BJ (cell line): Measurements from ENCODE around the gene KLHL29. TPM values are rescaled to one million over a fixed set of nuclear protein-coding genes. Genes with fewer than 3 reads are reported as not detected.

ENCODE experiments used
- CTCF ChIA-PET: fragments of 350-600 bp; formaldehyde crosslinking; extraction: SDS; loops from one replicate; lab custom pipeline; 2021; ENCODE audit warnings: antibody characterized with exemption, inconsistent platforms; lab: Yijun Ruan, JAX
- POLR2A ChIA-PET: fragments of 300-600 bp; sonication (Branson Sonifier 250); formaldehyde crosslinking; extraction: SDS; loops from one replicate; lab custom pipeline; 2021; ENCODE audit warnings: antibody characterized with exemption; lab: Charles Lee
- DNase-seq: peaks from one replicate; pipeline ENCODE4 v3.0.0-alpha.2; 2011; ENCODE audit warnings: low read depth
- H3K27me3 ChIP-seq: 2 replicates; pipeline ENCODE4 v1.6.0; 2011; ENCODE audit warnings: low read length; ENCODE audit not compliant: control insufficient read depth, insufficient read depth
- H3K36me3 ChIP-seq: 2 replicates; pipeline ENCODE4 v1.5.1; 2011; ENCODE audit warnings: low read length; ENCODE audit not compliant: control insufficient read depth, insufficient read depth
- H3K4me3 ChIP-seq: 2 replicates; pipeline ENCODE4 v1.5.1; 2011; ENCODE audit warnings: low read depth, mild to moderate bottlenecking, control low read depth, low read length
- polyA plus RNA-seq: library from polyadenylated mRNA; depleted of rRNA; stranded (reverse); fragments of >200 nt; gene quantifications from 2 replicates; pipeline ENCODE4 v1.2.3, GENCODE V29; 2011
- TF ChIP-seq, protein P1 (sequence below): IDR thresholded peaks from 2 replicates; pipeline ENCODE4 v1.5.1; 2011; ENCODE audit warnings: low read depth, mild to moderate bottlenecking, control low read depth, inconsistent platforms, low read length, moderate library complexity; ENCODE audit not compliant: insufficient read depth

KLHL29 gene
- polyA plus RNA-seq, 1 experiment, result 10.0 TPM

DNA sequence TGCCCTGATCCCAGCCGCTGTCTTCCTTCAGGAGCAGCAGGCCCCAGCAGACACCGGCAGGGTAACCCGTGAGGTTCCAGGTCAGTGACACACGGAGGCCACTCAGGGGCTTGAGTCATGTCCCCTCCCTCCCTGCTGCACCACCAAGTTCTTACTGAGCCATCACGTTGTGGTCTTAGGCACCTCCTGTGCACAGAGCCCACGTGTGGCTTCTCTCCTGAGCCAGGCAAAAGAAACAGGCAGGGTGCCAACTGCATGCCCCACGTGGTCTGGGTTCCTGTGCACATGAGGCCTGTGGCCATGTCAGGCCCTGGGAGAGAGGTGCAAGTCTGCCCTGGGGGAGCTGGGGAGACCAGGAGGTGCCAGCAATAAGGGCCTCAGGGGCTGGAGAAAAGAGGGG is 264.8 kb downstream of the KLHL29 start:
- Histone ChIP-seq H3K4me3 (no peak overlapping the region), H3K27me3 (no peaks in the 10 kb centered on the region), H3K36me3 (peaks cover 4% of the 10 kb centered on the region; the same call in 1 of the 2 replicates)
- POLR2A ChIA-PET, result interaction anchor here (0.5 kb wide), 1 partner anchor 440 kb away, joined by 11 read pairs; no protein-coding TSS in a partner anchor
- TF ChIP-seq, protein P1, sequence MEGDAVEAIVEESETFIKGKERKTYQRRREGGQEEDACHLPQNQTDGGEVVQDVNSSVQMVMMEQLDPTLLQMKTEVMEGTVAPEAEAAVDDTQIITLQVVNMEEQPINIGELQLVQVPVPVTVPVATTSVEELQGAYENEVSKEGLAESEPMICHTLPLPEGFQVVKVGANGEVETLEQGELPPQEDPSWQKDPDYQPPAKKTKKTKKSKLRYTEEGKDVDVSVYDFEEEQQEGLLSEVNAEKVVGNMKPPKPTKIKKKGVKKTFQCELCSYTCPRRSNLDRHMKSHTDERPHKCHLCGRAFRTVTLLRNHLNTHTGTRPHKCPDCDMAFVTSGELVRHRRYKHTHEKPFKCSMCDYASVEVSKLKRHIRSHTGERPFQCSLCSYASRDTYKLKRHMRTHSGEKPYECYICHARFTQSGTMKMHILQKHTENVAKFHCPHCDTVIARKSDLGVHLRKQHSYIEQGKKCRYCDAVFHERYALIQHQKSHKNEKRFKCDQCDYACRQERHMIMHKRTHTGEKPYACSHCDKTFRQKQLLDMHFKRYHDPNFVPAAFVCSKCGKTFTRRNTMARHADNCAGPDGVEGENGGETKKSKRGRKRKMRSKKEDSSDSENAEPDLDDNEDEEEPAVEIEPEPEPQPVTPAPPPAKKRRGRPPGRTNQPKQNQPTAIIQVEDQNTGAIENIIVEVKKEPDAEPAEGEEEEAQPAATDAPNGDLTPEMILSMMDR, result no peak
- CTCF ChIA-PET, result no interaction called here
- no peak for DNase-seq

DNA sequence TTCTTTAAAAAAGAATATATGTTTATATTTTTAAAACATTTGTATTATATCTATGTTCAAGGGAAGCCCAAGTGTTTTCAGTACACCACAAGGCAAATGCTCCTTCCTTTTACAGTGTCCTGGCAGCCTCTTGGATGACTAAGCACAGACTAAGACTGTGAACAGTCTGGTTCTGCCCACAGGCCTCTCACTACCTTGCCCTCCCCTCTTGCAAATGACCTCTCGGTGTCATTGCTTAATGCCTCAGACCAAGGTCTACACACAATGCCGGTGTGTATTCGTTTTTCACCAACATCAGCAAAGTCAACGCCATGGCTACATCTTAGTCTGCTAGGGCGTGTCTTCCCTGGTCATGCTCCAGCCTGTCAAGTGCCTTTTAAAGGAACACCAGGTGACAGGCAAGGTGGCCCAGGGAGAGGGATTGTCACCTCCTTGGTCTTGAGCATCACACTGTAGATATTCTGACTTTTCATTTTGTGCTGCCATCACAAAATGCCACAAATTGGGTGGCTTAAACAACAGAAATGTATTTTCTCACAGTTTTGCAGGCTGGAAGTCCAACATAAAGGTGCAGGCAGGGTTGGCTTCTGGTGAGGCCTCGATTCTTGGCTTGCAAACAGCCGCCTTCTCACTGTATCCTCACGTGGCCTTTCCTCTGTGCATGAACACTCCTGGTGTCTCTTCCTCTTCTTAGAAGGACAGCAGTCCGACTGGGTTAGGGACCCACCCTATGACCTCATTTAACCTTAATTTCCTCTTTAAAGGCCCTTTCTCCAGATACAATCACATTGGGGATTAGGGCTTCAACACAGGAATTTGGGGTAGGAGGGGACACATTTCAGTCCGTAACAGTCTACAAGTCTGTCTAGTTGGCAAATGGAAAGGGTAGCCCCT is 266.5 kb downstream of the KLHL29 start:
- ChIA-PET CTCF (no interaction called here), POLR2A (no interaction called here)
- TF ChIP-seq, protein P1, result no peak
- DNase-seq, result peak; percentile 22
- Histone ChIP-seq H3K4me3 (no peak overlapping the region), H3K36me3 (peaks cover 4% of the 10 kb centered on the region; the same call in 1 of the 2 replicates), H3K27me3 (no peaks in the 10 kb centered on the region)

DNA sequence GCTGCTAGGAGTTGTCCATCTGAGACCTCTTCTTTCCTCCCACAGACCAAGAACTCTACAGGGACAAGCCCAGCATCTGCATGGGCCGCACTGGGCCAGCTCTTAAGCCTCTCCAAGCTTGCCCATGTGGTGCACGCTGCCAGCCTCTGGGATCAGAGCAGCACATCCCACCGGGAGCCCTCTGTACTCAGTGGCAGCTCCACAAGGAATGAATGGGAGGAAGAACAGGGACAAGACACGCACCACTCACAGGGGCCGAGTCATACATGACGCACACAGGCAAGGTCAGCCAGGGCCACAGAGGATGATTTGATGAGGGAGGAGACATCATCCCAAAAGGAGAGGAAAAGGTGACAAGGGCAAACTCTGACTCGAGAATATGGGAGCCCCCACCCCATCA is 268.3 kb downstream of the KLHL29 start:
- TF ChIP-seq, protein P1, result no peak
- ChIA-PET POLR2A (no interaction called here), CTCF (no interaction called here)
- Histone ChIP-seq H3K36me3 (peaks cover 6% of the 10 kb centered on the region), H3K27me3 (no peaks in the 10 kb centered on the region; the same call in 1 of the 2 replicates), H3K4me3 (no peak overlapping the region)
- DNase-seq, result no peak

DNA sequence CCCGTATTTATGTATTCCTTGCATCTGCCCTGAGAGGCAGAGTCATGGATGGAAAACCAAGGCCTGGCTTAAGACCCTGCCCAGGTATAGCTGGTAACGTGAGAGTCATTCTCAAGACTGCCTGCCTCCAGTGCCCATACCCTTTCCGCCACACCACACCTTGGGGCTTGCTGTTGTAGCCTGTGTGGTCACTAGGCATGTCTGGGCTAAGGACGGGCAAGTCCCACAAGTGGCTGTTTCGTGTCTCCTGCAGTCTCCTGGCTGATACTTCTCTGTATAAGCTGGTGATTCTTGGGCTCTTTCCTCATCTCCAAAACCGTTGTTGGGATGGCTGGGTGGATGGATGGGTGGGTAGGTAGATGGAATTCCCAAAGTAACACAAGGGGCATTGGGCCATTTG is 269.8 kb downstream of the KLHL29 start:
- no peak for DNase-seq
- H3K36me3 ChIP-seq, result peaks cover 4% of the 10 kb centered on the region
- TF ChIP-seq, protein P1, result no peak
- no peaks in the 10 kb centered on the region; the same call in 1 of the 2 replicates for H3K27me3 ChIP-seq
- no peak overlapping the region for H3K4me3 ChIP-seq
- POLR2A ChIA-PET, result no interaction called here
- CTCF ChIA-PET, result no interaction called here

DNA sequence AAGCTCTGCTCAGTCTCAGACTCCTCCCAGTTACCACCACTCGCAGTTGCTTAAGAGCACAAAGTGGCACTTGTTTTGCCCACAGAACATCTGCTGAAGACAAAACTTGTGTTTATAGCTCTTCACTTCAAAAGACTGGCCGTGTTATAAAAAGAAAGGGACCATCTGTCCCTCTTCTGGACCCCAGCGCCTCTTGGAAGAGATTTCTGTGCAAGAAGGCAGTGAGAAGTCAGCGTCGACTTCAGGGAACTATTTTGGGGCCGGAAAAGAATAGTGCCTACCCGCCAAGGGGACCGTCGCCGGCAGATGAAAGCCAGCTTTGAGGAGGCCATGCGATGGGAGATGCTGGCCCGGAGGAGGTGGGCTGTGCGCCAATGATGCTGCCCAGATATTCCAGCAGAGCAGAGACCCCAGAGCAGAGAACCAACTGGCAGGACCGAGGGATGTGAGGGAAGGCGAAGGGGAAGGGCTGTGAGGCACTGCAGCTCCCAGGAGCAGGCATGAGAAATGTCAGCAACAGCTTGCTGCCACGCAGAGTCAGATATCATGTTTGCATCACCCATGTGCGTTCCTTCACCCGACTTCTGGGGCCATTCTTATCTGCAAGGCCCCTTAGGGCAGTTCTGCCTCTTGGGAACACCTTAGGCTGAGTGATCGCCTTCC is 271.1 kb downstream of the KLHL29 start:
- ChIA-PET CTCF (interaction anchor here (0.6 kb wide), 1 partner anchor 1834 kb away, joined by 3 read pairs; no protein-coding TSS in a partner anchor), POLR2A (no interaction called here)
- DNase-seq, result no peak
- Histone ChIP-seq H3K4me3 (no peak overlapping the region), H3K27me3 (no peaks in the 10 kb centered on the region; the same call in 1 of the 2 replicates), H3K36me3 (peaks cover 4% of the 10 kb centered on the region)
- TF ChIP-seq, protein P1, result no peak
